Fibroblast of the conjunctiva (primary cell): Measurements from ENCODE around the gene PACRG.

Experiments
- DNase-seq: peaks from one replicate; pipeline ENCODE4 v3.0.0-alpha.2; 2010; ENCODE audit warnings: low read depth

The PACRG gene

GRCh38 chr6:163085426-163085825 lies 357.7 kb downstream of the PACRG start:
- no peak for DNase-seq

- DNase-seq: no peak
These were observed 358.3 kb downstream of the PACRG start for GRCh38 chr6:163085861-163086623.

- no peak for DNase-seq
These were observed 358.8 kb downstream of the PACRG start for GRCh38 chr6:163086624-163086920.

- DNase-seq: no peak
These were observed 360.2 kb downstream of the PACRG start for GRCh38 chr6:163087981-163088380.

- DNase-seq: no peak
These were observed 365.1 kb downstream of the PACRG start for GRCh38 chr6:163092876-163093275.

GRCh38 chr6:163094881-163095280 lies 367.1 kb downstream of the PACRG start:
- no peak for DNase-seq

- DNase-seq: no peak
These were observed 367.6 kb downstream of the PACRG start for GRCh38 chr6:163095401-163095800.

- peak; percentile 3 for DNase-seq
These were observed 371.2 kb downstream of the PACRG start for GRCh38 chr6:163098827-163099479.

GRCh38 chr6:163099621-163100171 lies 371.9 kb downstream of the PACRG start:
- DNase-seq: no peak

- DNase-seq: no peak
These were observed 372.5 kb downstream of the PACRG start for GRCh38 chr6:163100259-163100658.

GRCh38 chr6:163113358-163113962 lies 385.7 kb downstream of the PACRG start:
- DNase-seq: no peak

GRCh38 chr6:163118941-163119340 lies 391.2 kb downstream of the PACRG start:
- no peak for DNase-seq

- DNase-seq: no peak
These were observed 392.4 kb downstream of the PACRG start for GRCh38 chr6:163120223-163120622.

- DNase-seq: no peak
These were observed 393.5 kb downstream of the PACRG start for GRCh38 chr6:163121270-163121669.

- no peak for DNase-seq
These were observed 394.6 kb downstream of the PACRG start for GRCh38 chr6:163122365-163122764.

GRCh38 chr6:163123098-163123497 lies 395.3 kb downstream of the PACRG start:
- no peak for DNase-seq

GRCh38 chr6:163126741-163127140 lies 399.0 kb downstream of the PACRG start:
- DNase-seq: no peak

GRCh38 chr6:163127587-163127986 lies 399.8 kb downstream of the PACRG start:
- DNase-seq: no peak

- no peak for DNase-seq
These were observed 400.6 kb downstream of the PACRG start for GRCh38 chr6:163128324-163128723.

- no peak for DNase-seq
These were observed 404.4 kb downstream of the PACRG start for GRCh38 chr6:163132050-163132750.

- DNase-seq: no peak
These were observed 405.2 kb downstream of the PACRG start for GRCh38 chr6:163133017-163133416.

- DNase-seq: no peak
These were observed 405.9 kb downstream of the PACRG start for GRCh38 chr6:163133691-163134090.
